NCI-H128 (cell line): ENCODE measurements around the gene ZNF710.

ENCODE experiments used
- DNase-seq: peaks from one replicate; lab custom pipeline; 2025; ENCODE audit not compliant: unreplicated experiment; lab: John Stamatoyannopoulos, UW

The ZNF710 gene

GRCh38 chr15:90078965-90079364 lies 77.8 kb downstream of the ZNF710 start:
- DNase-seq, result no peak

GRCh38 chr15:90079619-90080457 lies 78.7 kb downstream of the ZNF710 start:
- DNase-seq, result no peak

GRCh38 chr15:90080458-90080755 lies 79.3 kb downstream of the ZNF710 start:
- no peak for DNase-seq

- no peak for DNase-seq
Measured at GRCh38 chr15:90080818-90081393, 79.8 kb downstream of the ZNF710 start.

- no peak for DNase-seq
Measured at GRCh38 chr15:90082140-90082715, 81.1 kb downstream of the ZNF710 start.

GRCh38 chr15:90083419-90083818 lies 82.3 kb downstream of the ZNF710 start:
- no peak for DNase-seq

GRCh38 chr15:90083954-90084607 lies 83.0 kb downstream of the ZNF710 start:
- DNase-seq, result no peak

GRCh38 chr15:90084876-90085423 lies 83.8 kb downstream of the ZNF710 start:
- DNase-seq, result no peak

GRCh38 chr15:90085565-90085964 lies 84.4 kb downstream of the ZNF710 start:
- DNase-seq, result no peak

GRCh38 chr15:90086868-90087268 lies 85.7 kb downstream of the ZNF710 start:
- DNase-seq, result no peak

GRCh38 chr15:90087454-90088154 lies 86.5 kb downstream of the ZNF710 start:
- DNase-seq, result no peak

GRCh38 chr15:90090226-90090848 lies 89.2 kb downstream of the ZNF710 start:
- no peak for DNase-seq

GRCh38 chr15:90091156-90091931 lies 90.2 kb downstream of the ZNF710 start:
- no peak for DNase-seq

- no peak for DNase-seq
Measured at GRCh38 chr15:90095521-90095959, 94.4 kb downstream of the ZNF710 start.

GRCh38 chr15:90097475-90097874 lies 96.4 kb downstream of the ZNF710 start:
- DNase-seq, result no peak

GRCh38 chr15:90099072-90099867 lies 98.1 kb downstream of the ZNF710 start:
- no peak for DNase-seq

GRCh38 chr15:90099868-90100831 lies 99.0 kb downstream of the ZNF710 start:
- no peak for DNase-seq
